UCSD-AML1 (cell line): ENCODE data around the gene PROX1.

Experiments
- DNase-seq: peaks from one replicate; lab custom pipeline; 2025; ENCODE audit not compliant: unreplicated experiment; lab: John Stamatoyannopoulos, UW

PROX1 gene

GRCh38 chr1:213987927-213988506 is at the start of gene PROX1:
PROX1 (plus strand) TSS chr1:213987973; CDS start chr1:213996536, 8,563 bp downstream.
- DNase-seq, result no peak

GRCh38 chr1:213938776-213939175 is 49.0 kb upstream of the PROX1 start:
- no peak for DNase-seq

- no peak for DNase-seq
Measured at GRCh38 chr1:213939888-213940287, 47.9 kb upstream of the PROX1 start.

GRCh38 chr1:213940947-213941346 is 46.8 kb upstream of the PROX1 start:
- no peak for DNase-seq

GRCh38 chr1:213942061-213942460 is 45.7 kb upstream of the PROX1 start:
- no peak for DNase-seq

GRCh38 chr1:213947200-213947801 is 40.5 kb upstream of the PROX1 start:
- DNase-seq, result no peak

GRCh38 chr1:213951876-213952275 is 35.9 kb upstream of the PROX1 start:
- DNase-seq, result no peak

GRCh38 chr1:213953806-213954205 is 34.0 kb upstream of the PROX1 start:
- DNase-seq, result no peak

GRCh38 chr1:213956295-213956770 is 31.4 kb upstream of the PROX1 start:
- no peak for DNase-seq

GRCh38 chr1:213958346-213958745 is 29.4 kb upstream of the PROX1 start:
- DNase-seq, result no peak

- DNase-seq, result no peak
Measured at GRCh38 chr1:213960963-213961362, 26.8 kb upstream of the PROX1 start.

GRCh38 chr1:213962508-213962907 is 25.3 kb upstream of the PROX1 start:
- no peak for DNase-seq

GRCh38 chr1:213966122-213966521 is 21.7 kb upstream of the PROX1 start:
- no peak for DNase-seq

GRCh38 chr1:213968146-213968825 is 19.5 kb upstream of the PROX1 start:
- no peak for DNase-seq

- DNase-seq, result no peak
Measured at GRCh38 chr1:213969958-213970555, 17.7 kb upstream of the PROX1 start.

- DNase-seq, result no peak
Measured at GRCh38 chr1:213972141-213972540, 15.6 kb upstream of the PROX1 start.

GRCh38 chr1:213973129-213973528 is 14.6 kb upstream of the PROX1 start:
- no peak for DNase-seq

GRCh38 chr1:213976665-213977485 is 10.9 kb upstream of the PROX1 start:
- DNase-seq, result no peak

- DNase-seq, result no peak
Measured at GRCh38 chr1:213977486-213977842, 10.3 kb upstream of the PROX1 start.

GRCh38 chr1:213977909-213978308 is 9.9 kb upstream of the PROX1 start:
- DNase-seq, result no peak
